HEK293 (cell line): Measurements from ENCODE around the gene KLRC3.

Experiments
- TCF7L2 ChIP-seq: IDR thresholded peaks from 2 replicates; pipeline ENCODE4 v1.6.1; 2011; ENCODE audit warnings: low read depth, mild to moderate bottlenecking, inconsistent platforms, low read length, moderate library complexity, borderline replicate concordance
- ZBTB8A ChIP-seq: fragments of 450-650 bp; formaldehyde crosslinking; IDR thresholded peaks from 2 replicates; pipeline ENCODE4 v1.5.1; 2016; ENCODE audit warnings: missing biosample characterization, missing genetic modification characterization
- ZNF133 ChIP-seq: fragments of 450-650 bp; formaldehyde crosslinking; IDR thresholded peaks from 2 replicates; pipeline ENCODE4 v1.5.1; 2016; ENCODE audit warnings: missing biosample characterization, missing genetic modification characterization
- ZNF274 ChIP-seq, 2 experiments: fragments of 200-500 bp in 1 of 2; fragments of 450-650 bp in 1 of 2; sonication (Bioruptor generic) in 1 of 2; formaldehyde crosslinking in 1 of 2; IDR thresholded peaks; 2 replicates each; pipeline versions ENCODE4 v1.5.1 to v1.6.1; 2014 to 2016; ENCODE audit warnings: borderline replicate concordance in 1 of 2, inconsistent platforms in 1 of 2, low read length in 1 of 2, missing biosample characterization in 1 of 2, missing genetic modification characterization in 1 of 2
- ZNF670 ChIP-seq: fragments of 450-650 bp; formaldehyde crosslinking; IDR thresholded peaks from 2 replicates; pipeline ENCODE4 v1.5.1; 2016; ENCODE audit warnings: missing biosample characterization, missing genetic modification characterization, low read depth
- TF ChIP-seq, protein P1 (sequence below): fragments of 450-650 bp; formaldehyde crosslinking; IDR thresholded peaks from 2 replicates; pipeline ENCODE4 v1.5.1; 2016; ENCODE audit warnings: missing biosample characterization, missing genetic modification characterization
- TF ChIP-seq, protein P2 (sequence below): fragments of 450-650 bp; formaldehyde crosslinking; IDR thresholded peaks from 2 replicates; pipeline ENCODE4 v1.5.1; 2016; ENCODE audit warnings: missing biosample characterization, missing genetic modification characterization

GRCh38 chr12:10386857-10387256 lies 33.5 kb downstream of the KLRC3 start:
- TF ChIP-seq TCF7L2, result no peak
- TF ChIP-seq, protein P1, sequence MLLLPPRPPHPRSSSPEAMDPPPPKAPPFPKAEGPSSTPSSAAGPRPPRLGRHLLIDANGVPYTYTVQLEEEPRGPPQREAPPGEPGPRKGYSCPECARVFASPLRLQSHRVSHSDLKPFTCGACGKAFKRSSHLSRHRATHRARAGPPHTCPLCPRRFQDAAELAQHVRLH, result no peak
- no peak for TF ChIP-seq ZNF274 (IDR thresholded peaks at IDR 0.05; ENCODE audit: low read length)
- no peak for TF ChIP-seq ZNF274 (tag by site-specific recombination; IDR thresholded peaks at IDR 0.05; ENCODE audit: borderline replicate concordance)
- TF ChIP-seq ZNF133 (tag by site-specific recombination), result no peak
- TF ChIP-seq, protein P2, sequence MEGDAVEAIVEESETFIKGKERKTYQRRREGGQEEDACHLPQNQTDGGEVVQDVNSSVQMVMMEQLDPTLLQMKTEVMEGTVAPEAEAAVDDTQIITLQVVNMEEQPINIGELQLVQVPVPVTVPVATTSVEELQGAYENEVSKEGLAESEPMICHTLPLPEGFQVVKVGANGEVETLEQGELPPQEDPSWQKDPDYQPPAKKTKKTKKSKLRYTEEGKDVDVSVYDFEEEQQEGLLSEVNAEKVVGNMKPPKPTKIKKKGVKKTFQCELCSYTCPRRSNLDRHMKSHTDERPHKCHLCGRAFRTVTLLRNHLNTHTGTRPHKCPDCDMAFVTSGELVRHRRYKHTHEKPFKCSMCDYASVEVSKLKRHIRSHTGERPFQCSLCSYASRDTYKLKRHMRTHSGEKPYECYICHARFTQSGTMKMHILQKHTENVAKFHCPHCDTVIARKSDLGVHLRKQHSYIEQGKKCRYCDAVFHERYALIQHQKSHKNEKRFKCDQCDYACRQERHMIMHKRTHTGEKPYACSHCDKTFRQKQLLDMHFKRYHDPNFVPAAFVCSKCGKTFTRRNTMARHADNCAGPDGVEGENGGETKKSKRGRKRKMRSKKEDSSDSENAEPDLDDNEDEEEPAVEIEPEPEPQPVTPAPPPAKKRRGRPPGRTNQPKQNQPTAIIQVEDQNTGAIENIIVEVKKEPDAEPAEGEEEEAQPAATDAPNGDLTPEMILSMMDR (tag by site-specific recombination), result no peak
- no peak for TF ChIP-seq ZBTB8A (tag by site-specific recombination)
- TF ChIP-seq ZNF670 (tag by site-specific recombination), result no peak
